Panc1 (cell line): Measurements from ENCODE around the gene TBC1D9B. TPM values are rescaled to one million over a fixed set of nuclear protein-coding genes. Genes with fewer than 3 reads are reported as not detected.

Experiments
- ATAC-seq: fragments of 200-7000 bp; cut with Tn5 transposase; 2 replicates; pipeline ENCODE4 v1.9.1; 2020; ENCODE audit warnings: mild to moderate bottlenecking, moderate library complexity
- BruUV-seq: library from RNA; stranded (reverse); fragments of 400-500 nt; replicated peaks from 2 replicates; lab custom pipeline; 2021; lab: Mats Ljungman, UMichigan
- CTCF ChIA-PET: fragments of 300-600 bp; sonication (Branson Sonifier 250); formaldehyde crosslinking; loops from one replicate; lab custom pipeline; 2022; ENCODE audit warnings: antibody characterized with exemption; lab: Charles Lee
- POLR2A ChIA-PET: fragments of 300-600 bp; sonication (Branson Sonifier 250); formaldehyde crosslinking; loops from one replicate; lab custom pipeline; 2022; ENCODE audit warnings: antibody characterized with exemption; lab: Charles Lee
- DNase-seq: peaks from one replicate; pipeline ENCODE4 v3.0.0-alpha.2; 2010; ENCODE audit warnings: low read depth, low spot score
- H3K27ac ChIP-seq: 2 replicates; pipeline ENCODE4 v1.5.1; 2011; ENCODE audit warnings: mild to moderate bottlenecking, low read length, inconsistent platforms
- H3K27me3 ChIP-seq: fragments of 200-500 bp; sonication (Bioruptor generic); 2 replicates; pipeline ENCODE4 v1.6.0; 2014; ENCODE audit warnings: low read length, inconsistent platforms; ENCODE audit not compliant: control insufficient read depth, insufficient read depth
- H3K36me3 ChIP-seq: fragments of 200-500 bp; sonication (Bioruptor generic); 2 replicates; pipeline ENCODE4 v1.5.1; 2014; ENCODE audit warnings: inconsistent platforms, mild to moderate bottlenecking, low read length, moderate library complexity; ENCODE audit not compliant: control insufficient read depth, insufficient read depth
- H3K4me1 ChIP-seq: 2 replicates; pipeline ENCODE4 v1.5.1; 2011; ENCODE audit warnings: inconsistent platforms, mild to moderate bottlenecking, low read length, moderate library complexity; ENCODE audit not compliant: control insufficient read depth, insufficient read depth
- H3K4me3 ChIP-seq, 2 experiments: 2 replicates each; pipeline ENCODE4 v1.5.1; 2011 to 2012; ENCODE audit warnings: low read depth in 2 of 2, low read length in 2 of 2, mild to moderate bottlenecking in 2 of 2, inconsistent platforms in 1 of 2, moderate library complexity in 1 of 2
- H3K9me3 ChIP-seq: fragments of 200-500 bp; sonication (Bioruptor generic); 2 replicates; pipeline ENCODE4 v1.5.1; 2014; ENCODE audit warnings: low read depth, mild to moderate bottlenecking, inconsistent platforms, low read length, moderate library complexity; ENCODE audit not compliant: control insufficient read depth, insufficient read depth
- POLR2AphosphoS5 ChIP-seq: IDR thresholded peaks from 2 replicates; pipeline ENCODE4 v1.6.1; 2012; ENCODE audit warnings: mild to moderate bottlenecking, low read depth, low read length, moderate library complexity
- SIN3A ChIP-seq: IDR thresholded peaks from 2 replicates; pipeline ENCODE4 v1.6.1; 2012; ENCODE audit warnings: low read depth, mild to moderate bottlenecking, low read length, moderate library complexity, borderline replicate concordance; ENCODE audit not compliant: insufficient read depth
- TCF7L2 ChIP-seq: IDR thresholded peaks from 2 replicates; pipeline ENCODE4 v1.6.1; 2011; ENCODE audit warnings: mild to moderate bottlenecking, low read depth, low read length, inconsistent platforms
- in situ Hi-C: cut with HindIII; loops from 2 replicates; pipeline ENCODE4 v1.10.0; 2016; ENCODE audit warnings: low sequenced_read_pairs, low pct_unique_long_range_greater_than_20kb
- intact Hi-C: fragments of 100-400 bp; cut with micrococcal nuclease; formaldehyde crosslinking; loops from one replicate; pipeline ENCODE4 v1.10.0; 2022; ENCODE audit not compliant: unreplicated experiment
- total RNA-seq: library from RNA; stranded (reverse); gene quantifications from one replicate; pipeline ENCODE4 v1.2.1, GENCODE V29; 2021; ENCODE audit not compliant: unreplicated experiment
- TF ChIP-seq, protein P1 (sequence below): fragments of 450-650 bp; IDR thresholded peaks from 2 replicates; pipeline ENCODE4 v1.5.1; 2017; ENCODE audit warnings: mild to moderate bottlenecking
- TF ChIP-seq, protein P2 (sequence below), 2 experiments: IDR thresholded peaks; 2 replicates each; pipeline ENCODE4 v1.6.1; 2011 to 2012; ENCODE audit warnings: low read depth in 2 of 2, control low read depth in 1 of 2, low read length in 1 of 2, mild to moderate bottlenecking in 1 of 2, moderate library complexity in 1 of 2; ENCODE audit not compliant: insufficient read depth in 1 of 2

Gene TBC1D9B
- total RNA-seq, 1 experiment from 2014 or later, result 131 TPM

DNA sequence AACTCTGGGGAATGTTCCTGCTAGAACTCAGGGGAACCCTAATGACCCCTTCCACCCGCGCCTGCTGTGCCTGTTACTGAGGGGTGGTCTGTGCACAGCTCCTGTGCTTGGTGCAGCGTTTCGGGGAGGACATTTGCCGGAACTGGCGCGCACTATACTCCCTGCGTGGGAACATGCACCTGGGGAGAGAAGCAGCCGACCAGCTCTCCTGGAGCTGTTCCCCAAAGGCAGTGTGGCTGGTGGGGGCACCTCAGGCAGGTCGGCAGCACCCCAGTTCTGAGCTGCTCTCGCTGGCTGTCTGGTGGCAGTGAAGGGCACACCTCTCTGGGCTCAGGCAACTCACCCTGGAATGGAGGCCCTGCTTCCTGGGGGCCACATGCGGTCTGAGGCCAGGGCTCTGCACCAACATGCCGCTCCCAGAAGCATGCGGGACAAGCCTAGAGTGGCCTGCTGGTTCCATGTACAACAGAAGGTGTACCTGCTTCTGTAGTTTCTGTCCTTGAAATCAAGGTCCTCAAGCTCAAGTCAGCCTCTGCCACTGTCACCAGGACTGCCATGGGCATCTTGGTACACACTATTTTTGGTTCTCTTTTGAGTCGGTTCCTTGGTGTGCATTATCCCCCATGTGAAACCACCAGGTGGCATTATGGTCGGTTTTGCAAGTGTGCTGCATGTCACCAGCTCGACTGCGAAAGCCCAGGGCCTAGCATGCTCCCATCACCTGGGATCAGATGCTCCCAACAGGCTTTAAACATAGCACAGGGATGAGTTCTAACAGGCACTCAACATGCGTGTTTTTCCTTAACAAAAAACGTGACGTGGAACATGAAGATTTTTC is 41.2 kb downstream of the TBC1D9B start:
- Histone ChIP-seq H3K27ac (no peak overlapping the region), H3K4me1 (no peaks in the 10 kb centered on the region), H3K9me3 (no peaks in the 10 kb centered on the region), H3K36me3 (peaks cover 6% of the 10 kb centered on the region; the same call in 1 of the 2 replicates), H3K4me3 (no peak overlapping the region), H3K27me3 (no peaks in the 10 kb centered on the region)
- intact Hi-C loops, result no loop called here
- TF ChIP-seq SIN3A (no peak), POLR2AphosphoS5 (no peak), TCF7L2 (no peak)
- TF ChIP-seq, protein P1, sequence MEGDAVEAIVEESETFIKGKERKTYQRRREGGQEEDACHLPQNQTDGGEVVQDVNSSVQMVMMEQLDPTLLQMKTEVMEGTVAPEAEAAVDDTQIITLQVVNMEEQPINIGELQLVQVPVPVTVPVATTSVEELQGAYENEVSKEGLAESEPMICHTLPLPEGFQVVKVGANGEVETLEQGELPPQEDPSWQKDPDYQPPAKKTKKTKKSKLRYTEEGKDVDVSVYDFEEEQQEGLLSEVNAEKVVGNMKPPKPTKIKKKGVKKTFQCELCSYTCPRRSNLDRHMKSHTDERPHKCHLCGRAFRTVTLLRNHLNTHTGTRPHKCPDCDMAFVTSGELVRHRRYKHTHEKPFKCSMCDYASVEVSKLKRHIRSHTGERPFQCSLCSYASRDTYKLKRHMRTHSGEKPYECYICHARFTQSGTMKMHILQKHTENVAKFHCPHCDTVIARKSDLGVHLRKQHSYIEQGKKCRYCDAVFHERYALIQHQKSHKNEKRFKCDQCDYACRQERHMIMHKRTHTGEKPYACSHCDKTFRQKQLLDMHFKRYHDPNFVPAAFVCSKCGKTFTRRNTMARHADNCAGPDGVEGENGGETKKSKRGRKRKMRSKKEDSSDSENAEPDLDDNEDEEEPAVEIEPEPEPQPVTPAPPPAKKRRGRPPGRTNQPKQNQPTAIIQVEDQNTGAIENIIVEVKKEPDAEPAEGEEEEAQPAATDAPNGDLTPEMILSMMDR, result no peak; the same call in 1 of the 2 replicates
- TF ChIP-seq, protein P2, sequence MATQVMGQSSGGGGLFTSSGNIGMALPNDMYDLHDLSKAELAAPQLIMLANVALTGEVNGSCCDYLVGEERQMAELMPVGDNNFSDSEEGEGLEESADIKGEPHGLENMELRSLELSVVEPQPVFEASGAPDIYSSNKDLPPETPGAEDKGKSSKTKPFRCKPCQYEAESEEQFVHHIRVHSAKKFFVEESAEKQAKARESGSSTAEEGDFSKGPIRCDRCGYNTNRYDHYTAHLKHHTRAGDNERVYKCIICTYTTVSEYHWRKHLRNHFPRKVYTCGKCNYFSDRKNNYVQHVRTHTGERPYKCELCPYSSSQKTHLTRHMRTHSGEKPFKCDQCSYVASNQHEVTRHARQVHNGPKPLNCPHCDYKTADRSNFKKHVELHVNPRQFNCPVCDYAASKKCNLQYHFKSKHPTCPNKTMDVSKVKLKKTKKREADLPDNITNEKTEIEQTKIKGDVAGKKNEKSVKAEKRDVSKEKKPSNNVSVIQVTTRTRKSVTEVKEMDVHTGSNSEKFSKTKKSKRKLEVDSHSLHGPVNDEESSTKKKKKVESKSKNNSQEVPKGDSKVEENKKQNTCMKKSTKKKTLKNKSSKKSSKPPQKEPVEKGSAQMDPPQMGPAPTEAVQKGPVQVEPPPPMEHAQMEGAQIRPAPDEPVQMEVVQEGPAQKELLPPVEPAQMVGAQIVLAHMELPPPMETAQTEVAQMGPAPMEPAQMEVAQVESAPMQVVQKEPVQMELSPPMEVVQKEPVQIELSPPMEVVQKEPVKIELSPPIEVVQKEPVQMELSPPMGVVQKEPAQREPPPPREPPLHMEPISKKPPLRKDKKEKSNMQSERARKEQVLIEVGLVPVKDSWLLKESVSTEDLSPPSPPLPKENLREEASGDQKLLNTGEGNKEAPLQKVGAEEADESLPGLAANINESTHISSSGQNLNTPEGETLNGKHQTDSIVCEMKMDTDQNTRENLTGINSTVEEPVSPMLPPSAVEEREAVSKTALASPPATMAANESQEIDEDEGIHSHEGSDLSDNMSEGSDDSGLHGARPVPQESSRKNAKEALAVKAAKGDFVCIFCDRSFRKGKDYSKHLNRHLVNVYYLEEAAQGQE (IDR thresholded peaks at IDR 0.05; ENCODE audit: insufficient read depth in 1 of 2, low read depth in 2 of 2, low read length in 1 of 2), result no peak
- ChIA-PET CTCF (no interaction called here), POLR2A (interaction anchor here (0.6 kb wide), 1 partner anchor 14 kb away, joined by 3 read pairs; no protein-coding TSS in a partner anchor)
- ATAC-seq (0 out of 2 replicates have a peak, but pooled peaks have one; percentile 33), DNase-seq (no peak)
- no TSS peak for BruUV-seq
- in situ Hi-C loops, result no loop called here

DNA sequence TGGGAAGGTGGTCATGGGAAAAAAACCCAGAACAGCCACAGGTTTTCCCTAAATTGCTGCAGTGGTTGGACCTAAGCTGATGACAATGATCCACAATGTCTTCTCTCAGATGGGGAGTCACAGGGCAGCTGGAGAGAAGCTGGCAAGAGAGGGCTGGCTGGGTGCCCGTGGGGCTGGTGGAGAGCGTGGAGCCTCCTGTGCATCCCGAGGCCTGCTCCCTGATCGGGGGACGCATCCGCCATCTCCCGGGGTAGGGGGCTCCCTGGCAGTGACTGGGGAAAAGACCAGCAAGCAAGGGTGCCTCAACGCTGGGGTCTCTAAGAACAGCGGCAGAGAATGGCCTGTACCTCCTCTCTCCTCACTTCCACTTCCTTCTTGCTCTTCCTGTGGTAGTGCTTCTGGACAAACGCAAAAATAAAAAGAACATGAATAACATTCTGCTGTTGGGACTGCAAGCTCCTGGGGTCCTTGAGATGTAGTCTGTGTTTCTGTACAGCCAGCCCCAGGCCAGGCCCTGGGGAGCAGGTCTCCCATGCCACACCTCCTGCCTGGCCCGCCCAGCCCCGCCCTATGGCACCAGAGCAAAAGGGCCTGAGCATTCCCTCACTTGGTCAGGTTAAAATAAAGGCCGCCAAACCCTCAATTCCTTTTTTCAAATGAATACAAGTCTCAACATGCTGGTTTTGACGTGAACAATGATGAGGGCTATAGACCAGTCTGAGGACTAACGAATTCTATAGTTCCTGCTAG is 42.0 kb downstream of the TBC1D9B start:
- Histone ChIP-seq H3K4me3 (no peak overlapping the region), H3K9me3 (no peaks in the 10 kb centered on the region), H3K27ac (no peak overlapping the region), H3K36me3 (0 out of 2 replicates have a peak, but pooled peaks cover 2% of the 10 kb centered on the region), H3K4me1 (no peaks in the 10 kb centered on the region), H3K27me3 (no peaks in the 10 kb centered on the region)
- in situ Hi-C loops (no loop called here), intact Hi-C loops (no loop called here)
- DNase-seq, result no peak
- ChIA-PET POLR2A (no interaction called here), CTCF (no interaction called here)
- TF ChIP-seq SIN3A, result no peak
- ATAC-seq, result no peak
- no TSS peak for BruUV-seq
